Measurements from ENCODE around the gene PRICKLE2. TPM values are rescaled to one million over a fixed set of nuclear protein-coding genes. Genes with fewer than 3 reads are reported as not detected.
A peak's percentile ranks its signal among the peaks of the same experiment; 100 is the strongest.

The PRICKLE2 gene
- total RNA-seq, 1 experiment from 2014 or later, result 4.2 TPM

DNA sequence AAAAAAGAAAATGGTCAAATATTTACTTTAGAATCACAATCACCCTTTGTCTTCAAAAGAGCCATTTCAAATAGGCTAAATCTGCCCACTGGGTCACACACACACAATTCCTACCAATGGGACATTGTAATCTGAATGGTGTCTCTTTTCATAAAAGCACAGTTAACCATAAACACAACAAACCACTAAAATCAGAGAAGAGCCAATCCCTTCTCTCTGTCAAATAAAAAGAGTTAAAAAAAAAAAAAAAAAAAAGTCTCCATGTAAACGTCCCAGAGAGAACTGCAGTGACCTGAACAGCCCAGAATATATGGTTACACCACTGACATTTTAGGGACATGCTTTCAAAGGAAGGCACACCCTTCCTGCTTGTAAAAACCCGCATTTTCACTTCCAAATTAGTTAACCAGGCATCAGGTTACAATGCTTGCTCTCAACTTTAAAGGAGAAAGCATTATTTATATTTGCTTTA lies 63.7 kb downstream of the PRICKLE2 start:
- BruUV-seq (replicated peaks), result no TSS peak
- ChIA-PET POLR2A (no interaction called here), CTCF (no interaction called here)
- peak overlapping the region; percentile 76 for H3K27ac Mint-ChIP-seq (ENCODE audit: unreplicated experiment)
- no peak overlapping the region for H3K4me3 ChIP-seq (ENCODE audit: low read depth, low read length)
- H3K36me3 Mint-ChIP-seq (ENCODE audit: insufficient read depth, unreplicated experiment), result peaks cover 11% of the 10 kb centered on the region
- no peaks in the 10 kb centered on the region for H3K27me3 ChIP-seq (replicated peaks; ENCODE audit: control insufficient read depth, insufficient read depth, low read length)
- H3K9me3 ChIP-seq, result no peaks in the 10 kb centered on the region; the same call in 1 of the 2 replicates
- peak in 1 of 2 experiments; percentile 17 for DNase-seq
- no peaks in the 10 kb centered on the region for H3K9me3 Mint-ChIP-seq (ENCODE audit: unreplicated experiment)
- H3K4me1 Mint-ChIP-seq (ENCODE audit: low read depth, unreplicated experiment), result peaks cover 31% of the 10 kb centered on the region
- H3K4me1 ChIP-seq, result peaks cover 73% of the 10 kb centered on the region
- H3K27me3 Mint-ChIP-seq (ENCODE audit: insufficient read depth, unreplicated experiment), result no peaks in the 10 kb centered on the region
- H3K36me3 ChIP-seq (ENCODE audit: control insufficient read depth, insufficient read depth, low read length), result no peaks in the 10 kb centered on the region
- intact Hi-C loops (cut with micrococcal nuclease; ENCODE audit: unreplicated experiment), result loop anchor here (5.0 kb wide), 1 partner anchor 86 kb away; no protein-coding TSS in a partner anchor
- peak overlapping the region; percentile 33 for H3K4me3 Mint-ChIP-seq (ENCODE audit: unreplicated experiment)
- TF ChIP-seq, protein P1, sequence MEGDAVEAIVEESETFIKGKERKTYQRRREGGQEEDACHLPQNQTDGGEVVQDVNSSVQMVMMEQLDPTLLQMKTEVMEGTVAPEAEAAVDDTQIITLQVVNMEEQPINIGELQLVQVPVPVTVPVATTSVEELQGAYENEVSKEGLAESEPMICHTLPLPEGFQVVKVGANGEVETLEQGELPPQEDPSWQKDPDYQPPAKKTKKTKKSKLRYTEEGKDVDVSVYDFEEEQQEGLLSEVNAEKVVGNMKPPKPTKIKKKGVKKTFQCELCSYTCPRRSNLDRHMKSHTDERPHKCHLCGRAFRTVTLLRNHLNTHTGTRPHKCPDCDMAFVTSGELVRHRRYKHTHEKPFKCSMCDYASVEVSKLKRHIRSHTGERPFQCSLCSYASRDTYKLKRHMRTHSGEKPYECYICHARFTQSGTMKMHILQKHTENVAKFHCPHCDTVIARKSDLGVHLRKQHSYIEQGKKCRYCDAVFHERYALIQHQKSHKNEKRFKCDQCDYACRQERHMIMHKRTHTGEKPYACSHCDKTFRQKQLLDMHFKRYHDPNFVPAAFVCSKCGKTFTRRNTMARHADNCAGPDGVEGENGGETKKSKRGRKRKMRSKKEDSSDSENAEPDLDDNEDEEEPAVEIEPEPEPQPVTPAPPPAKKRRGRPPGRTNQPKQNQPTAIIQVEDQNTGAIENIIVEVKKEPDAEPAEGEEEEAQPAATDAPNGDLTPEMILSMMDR (IDR thresholded peaks at IDR 0.05; ENCODE audit: insufficient read depth in 1 of 2, low read depth in 1 of 2, low read length in 1 of 2, severe bottlenecking in 1 of 2, unreplicated experiment in 1 of 2), result no peak

DNA sequence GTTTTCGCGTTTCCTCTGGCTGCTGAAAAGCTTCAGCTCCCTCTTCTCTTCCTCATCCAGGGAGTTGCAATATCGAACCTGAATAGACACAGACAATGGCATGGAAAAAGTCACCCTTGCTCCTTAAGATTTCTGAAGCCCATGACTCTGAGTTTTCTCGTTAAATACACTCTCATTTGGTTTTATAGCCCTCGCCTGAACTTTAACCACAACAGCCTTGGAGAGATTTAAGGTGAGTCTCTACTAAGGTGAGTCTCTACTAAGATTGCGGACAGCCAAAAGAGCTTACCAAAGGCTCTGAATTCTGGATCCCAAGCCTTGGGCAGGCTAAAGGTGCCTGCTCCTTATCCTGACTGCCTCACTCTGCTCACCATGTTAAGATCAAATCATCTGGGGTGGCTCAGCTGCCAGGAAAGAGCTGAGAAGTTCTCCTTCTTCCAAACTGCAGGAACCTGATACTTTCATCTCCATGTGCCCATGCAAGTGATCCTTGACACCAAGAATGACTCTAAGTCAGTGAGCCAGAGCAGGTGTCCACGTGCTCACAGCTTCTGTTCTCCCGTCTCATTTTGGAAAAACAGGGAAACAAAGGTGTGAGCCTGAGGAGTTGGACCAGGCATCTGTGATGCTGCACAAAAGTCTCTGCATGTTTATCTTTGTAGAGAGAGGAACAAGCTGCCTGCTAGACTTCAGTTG lies 65.1 kb downstream of the PRICKLE2 start:
- Histone ChIP-seq H3K27me3 (replicated peaks; ENCODE audit: control insufficient read depth, insufficient read depth, low read length) (no peaks in the 10 kb centered on the region), H3K9me3 (no peaks in the 10 kb centered on the region; the same call in 1 of the 2 replicates), H3K36me3 (ENCODE audit: control insufficient read depth, insufficient read depth, low read length) (no peaks in the 10 kb centered on the region), H3K4me1 (peaks cover 69% of the 10 kb centered on the region), H3K4me3 (ENCODE audit: low read depth, low read length) (no peak overlapping the region)
- DNase-seq, result no peak
- TF ChIP-seq, protein P1 (IDR thresholded peaks at IDR 0.05; ENCODE audit: insufficient read depth in 1 of 2, low read depth in 1 of 2, low read length in 1 of 2, severe bottlenecking in 1 of 2, unreplicated experiment in 1 of 2), result no peak
- intact Hi-C loops (cut with micrococcal nuclease; ENCODE audit: unreplicated experiment), result loop anchor here (5.0 kb wide), 1 partner anchor 87 kb away; no protein-coding TSS in a partner anchor
- Mint-ChIP-seq H3K9me3 (ENCODE audit: unreplicated experiment) (no peaks in the 10 kb centered on the region), H3K4me1 (ENCODE audit: low read depth, unreplicated experiment) (peaks cover 31% of the 10 kb centered on the region), H3K4me3 (ENCODE audit: unreplicated experiment) (no peak overlapping the region), H3K27me3 (ENCODE audit: insufficient read depth, unreplicated experiment) (no peaks in the 10 kb centered on the region), H3K36me3 (ENCODE audit: insufficient read depth, unreplicated experiment) (peaks cover 11% of the 10 kb centered on the region), H3K27ac (ENCODE audit: unreplicated experiment) (peak overlapping the region; percentile 20)
- no TSS peak for BruUV-seq (replicated peaks)
- CTCF ChIA-PET, result no interaction called here
- POLR2A ChIA-PET, result no interaction called here

DNA sequence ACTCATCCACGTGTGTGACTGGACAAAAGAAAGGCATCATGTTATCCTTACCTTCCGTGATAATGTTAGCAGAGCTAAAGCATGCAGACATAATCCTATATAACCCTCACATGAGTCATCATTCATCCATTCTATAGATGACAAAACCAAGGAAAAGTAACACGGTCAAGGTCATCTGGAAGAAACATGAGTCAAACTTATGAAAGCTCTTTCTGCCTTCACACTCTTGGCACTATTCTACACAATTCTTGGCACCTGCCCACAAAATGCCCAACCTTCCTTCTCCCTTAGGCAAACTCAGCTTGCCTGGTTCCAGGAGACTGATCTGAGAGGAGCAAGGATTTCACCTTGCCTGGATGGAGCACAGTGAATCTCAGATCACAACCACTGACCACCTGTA lies 66.9 kb downstream of the PRICKLE2 start:
- ChIA-PET POLR2A (no interaction called here), CTCF (no interaction called here)
- H3K36me3 ChIP-seq (ENCODE audit: control insufficient read depth, insufficient read depth, low read length), result no peaks in the 10 kb centered on the region
- no peak overlapping the region for H3K4me3 ChIP-seq (ENCODE audit: low read depth, low read length)
- H3K27me3 ChIP-seq (replicated peaks; ENCODE audit: control insufficient read depth, insufficient read depth, low read length), result no peaks in the 10 kb centered on the region
- no TSS peak for BruUV-seq (replicated peaks)
- no peaks in the 10 kb centered on the region; the same call in 1 of the 2 replicates for H3K9me3 ChIP-seq
- peak overlapping the region; percentile 29 for H3K27ac Mint-ChIP-seq (ENCODE audit: unreplicated experiment)
- no peak overlapping the region for H3K4me3 Mint-ChIP-seq (ENCODE audit: unreplicated experiment)
- no peaks in the 10 kb centered on the region for H3K27me3 Mint-ChIP-seq (ENCODE audit: insufficient read depth, unreplicated experiment)
- TF ChIP-seq, protein P1 (IDR thresholded peaks at IDR 0.05; ENCODE audit: insufficient read depth in 1 of 2, low read depth in 1 of 2, low read length in 1 of 2, severe bottlenecking in 1 of 2, unreplicated experiment in 1 of 2), result no peak
- DNase-seq, result no peak
- H3K4me1 ChIP-seq, result peaks cover 51% of the 10 kb centered on the region
- peaks cover 20% of the 10 kb centered on the region for H3K4me1 Mint-ChIP-seq (ENCODE audit: low read depth, unreplicated experiment)
- no peaks in the 10 kb centered on the region for H3K9me3 Mint-ChIP-seq (ENCODE audit: unreplicated experiment)
- H3K36me3 Mint-ChIP-seq (ENCODE audit: insufficient read depth, unreplicated experiment), result peaks cover 5% of the 10 kb centered on the region
- intact Hi-C loops (cut with micrococcal nuclease; ENCODE audit: unreplicated experiment), result no loop called here
